HEK293T (cell line): ENCODE data around the gene ZNF865.

Source experiments
- BHLHE40 ChIP-seq: fragments of 450-650 bp; IDR thresholded peaks from 2 replicates; pipeline ENCODE4 v1.6.1; 2016; ENCODE audit warnings: mild to moderate bottlenecking, moderate library complexity, borderline replicate concordance
- ELF4 ChIP-seq: fragments of 450-650 bp; IDR thresholded peaks from 2 replicates; pipeline ENCODE4 v1.6.1; 2017; ENCODE audit warnings: antibody characterized with exemption
- FOXM1 ChIP-seq: fragments of 450-650 bp; IDR thresholded peaks from 2 replicates; pipeline ENCODE4 v1.6.1; 2017; ENCODE audit warnings: mild to moderate bottlenecking, borderline replicate concordance
- NFRKB ChIP-seq: fragments of 450-650 bp; IDR thresholded peaks from 2 replicates; pipeline ENCODE4 v1.6.1; 2016; ENCODE audit warnings: mild to moderate bottlenecking, moderate library complexity
- TARDBP ChIP-seq: fragments of 450-650 bp; IDR thresholded peaks from 2 replicates; pipeline ENCODE4 v1.6.1; 2016

DNA sequence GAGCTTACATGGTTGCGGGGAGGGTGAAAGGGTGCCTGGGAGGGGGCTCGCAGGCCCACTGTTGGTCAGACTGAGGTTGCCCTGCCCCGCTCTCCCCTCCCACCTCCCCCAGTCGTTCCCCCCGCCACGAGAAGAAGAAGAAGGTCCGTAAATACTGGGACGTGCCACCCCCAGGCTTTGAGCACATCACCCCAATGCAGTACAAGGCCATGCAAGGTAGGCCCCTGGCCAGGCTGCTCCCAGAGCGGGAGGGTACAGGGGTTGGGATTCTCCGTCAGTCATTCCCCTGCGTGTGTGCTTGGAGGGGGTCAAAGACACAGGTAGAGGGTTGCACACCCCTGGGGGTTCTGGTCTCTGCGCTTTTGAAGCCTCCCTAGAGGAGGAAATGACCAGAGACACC, 55.0 kb downstream of the ZNF865 start:
- TF ChIP-seq NFRKB = no peak
- no peak for TF ChIP-seq ELF4
- TF ChIP-seq BHLHE40 = no peak
- TF ChIP-seq FOXM1 = no peak
- no peak for TF ChIP-seq TARDBP
